Skin of body (tissue), 2 donors: Measurements from ENCODE around the gene FPR1. TPM values are rescaled to one million over a fixed set of nuclear protein-coding genes. Genes with fewer than 3 reads are reported as not detected.

Source experiments
- DNase-seq: peaks from one replicate; lab custom pipeline; 2025; lab: John Stamatoyannopoulos, UW
- total RNA-seq: library from RNA; depleted of rRNA; stranded (reverse); fragments of >200 nt; gene quantifications from one replicate; pipeline ENCODE4 v1.2.3, GENCODE V29; 2014

Gene FPR1
- total RNA-seq, 1 donor from 2014 or later, result 9.5 TPM

DNA sequence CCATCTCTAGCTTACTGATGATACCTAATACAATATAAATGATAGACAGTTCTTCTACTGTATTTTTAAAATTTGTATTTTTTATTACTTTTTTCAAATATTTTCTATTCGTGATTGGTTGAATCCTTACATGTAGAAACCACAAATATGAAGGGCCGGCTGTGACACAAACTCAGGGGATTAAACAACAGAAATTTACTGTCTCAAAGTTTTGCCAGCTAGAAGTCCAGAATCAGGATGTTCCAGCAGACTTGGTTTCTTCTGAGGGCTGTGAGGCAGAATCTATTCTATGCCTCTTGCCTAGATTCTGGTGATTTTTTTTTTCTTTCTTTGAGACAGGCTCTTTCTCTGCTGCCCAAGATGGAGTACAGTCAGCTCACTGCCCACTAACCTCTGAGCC is 13.8 kb downstream of the FPR1 start:
- DNase-seq, result no peak

DNA sequence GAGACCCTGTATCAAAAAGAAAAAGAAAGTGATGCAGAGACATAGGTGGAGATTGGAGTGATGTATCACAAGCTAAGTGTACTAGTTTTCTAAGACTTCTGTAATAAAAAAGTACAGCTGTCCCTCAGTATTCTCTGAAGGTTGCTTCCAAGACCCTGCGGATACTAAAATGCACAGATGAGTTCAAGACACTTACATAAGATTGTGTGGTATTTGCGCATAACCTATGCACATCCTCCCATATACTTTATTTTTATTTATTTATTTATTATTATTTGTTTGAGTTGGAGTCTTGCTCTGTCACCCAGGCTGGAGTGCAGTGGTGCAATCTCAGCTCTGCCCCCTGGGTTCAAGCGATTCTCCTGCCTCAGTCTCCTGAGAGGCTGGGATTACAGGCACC is 14.3 kb downstream of the FPR1 start:
- no peak for DNase-seq

DNA sequence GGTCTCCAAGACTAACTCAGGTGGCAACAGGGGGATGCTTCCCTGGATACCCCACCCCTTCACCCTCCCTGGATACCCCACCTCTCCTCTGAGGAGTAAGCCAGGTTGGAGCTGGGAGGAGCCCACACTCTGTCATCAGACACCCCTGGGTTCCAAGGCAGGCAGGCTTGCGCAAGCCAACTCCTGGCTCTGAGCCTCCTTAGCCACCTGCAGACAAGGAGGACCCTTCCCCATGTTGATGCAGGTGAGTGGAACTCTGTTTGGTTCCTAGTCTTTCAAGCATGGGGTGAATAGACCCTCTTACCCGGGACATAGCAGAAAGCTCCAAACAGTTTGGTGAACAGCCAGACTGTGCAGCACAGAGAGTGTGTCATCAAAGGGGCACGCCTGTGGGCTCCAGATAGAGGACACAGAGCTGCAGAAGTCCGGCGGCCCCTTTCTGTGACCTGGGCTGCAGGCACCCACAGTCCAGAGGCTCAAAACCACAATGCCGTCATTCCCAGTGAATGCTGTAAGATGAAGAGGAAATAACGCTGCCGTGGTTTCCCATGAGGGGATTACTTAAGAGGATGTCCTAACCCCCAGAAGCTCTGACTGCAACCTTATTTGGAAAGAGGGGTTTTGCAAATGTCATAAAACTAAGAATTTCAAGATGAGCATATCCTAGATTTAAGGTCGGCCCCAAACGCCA is 15.8 kb downstream of the FPR1 start:
- no peak for DNase-seq

DNA sequence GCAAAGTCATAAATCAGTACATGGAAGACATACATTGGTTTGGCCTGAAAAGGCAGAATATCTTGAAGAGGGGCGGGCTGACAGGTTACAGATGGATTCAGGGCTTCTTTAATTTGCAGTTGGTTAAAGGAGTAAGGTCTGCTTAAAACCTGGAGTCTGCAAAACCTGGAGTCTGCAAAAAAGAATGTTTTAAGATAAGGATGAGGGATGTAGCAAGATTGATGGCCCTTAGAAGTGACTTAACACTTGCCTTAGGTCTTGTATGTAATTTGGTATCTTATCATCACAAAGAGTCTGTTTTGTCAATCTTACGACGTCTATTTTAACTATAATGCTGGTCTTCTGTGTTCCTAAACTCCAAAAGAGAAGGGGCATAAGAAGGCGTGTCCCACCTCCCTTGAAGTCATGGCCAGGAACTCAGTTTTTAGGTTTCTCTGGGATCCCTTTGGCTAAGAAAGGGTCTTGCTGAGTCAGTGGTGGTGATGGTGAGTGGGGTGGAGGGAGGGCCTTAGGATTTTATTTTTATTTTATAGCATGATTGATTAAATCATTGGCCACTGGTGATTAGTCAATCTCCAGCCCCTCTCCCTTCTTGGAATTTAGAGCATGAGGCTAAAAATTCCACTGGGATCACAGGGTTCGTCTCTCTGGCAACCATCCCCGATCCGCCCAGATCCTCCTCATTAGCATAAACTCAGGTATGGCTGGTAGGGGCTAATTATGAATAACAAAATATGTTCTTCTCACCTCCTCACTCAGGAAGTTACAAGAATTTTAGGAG is 17.7 kb downstream of the FPR1 start:
- no peak for DNase-seq

DNA sequence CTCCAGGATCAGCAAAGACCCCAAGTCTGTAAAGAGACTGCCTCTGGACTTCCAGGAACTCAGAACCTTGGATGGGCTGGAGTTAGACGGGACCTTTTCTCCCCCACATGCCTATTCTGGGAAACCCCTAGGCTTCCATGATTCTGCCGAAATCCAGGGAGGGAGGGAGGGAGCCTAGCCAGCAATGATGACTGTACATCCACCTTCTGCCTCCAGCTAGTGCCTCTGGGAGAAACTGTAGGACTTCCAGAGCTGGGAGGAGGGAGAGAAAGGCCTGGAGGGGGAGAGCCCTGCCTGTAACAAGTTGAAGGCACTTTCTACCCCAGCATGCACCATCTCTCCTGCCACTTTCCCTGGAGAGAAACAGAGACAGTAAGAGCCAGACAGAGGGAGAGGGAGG is 21.9 kb downstream of the FPR1 start:
- no peak for DNase-seq

DNA sequence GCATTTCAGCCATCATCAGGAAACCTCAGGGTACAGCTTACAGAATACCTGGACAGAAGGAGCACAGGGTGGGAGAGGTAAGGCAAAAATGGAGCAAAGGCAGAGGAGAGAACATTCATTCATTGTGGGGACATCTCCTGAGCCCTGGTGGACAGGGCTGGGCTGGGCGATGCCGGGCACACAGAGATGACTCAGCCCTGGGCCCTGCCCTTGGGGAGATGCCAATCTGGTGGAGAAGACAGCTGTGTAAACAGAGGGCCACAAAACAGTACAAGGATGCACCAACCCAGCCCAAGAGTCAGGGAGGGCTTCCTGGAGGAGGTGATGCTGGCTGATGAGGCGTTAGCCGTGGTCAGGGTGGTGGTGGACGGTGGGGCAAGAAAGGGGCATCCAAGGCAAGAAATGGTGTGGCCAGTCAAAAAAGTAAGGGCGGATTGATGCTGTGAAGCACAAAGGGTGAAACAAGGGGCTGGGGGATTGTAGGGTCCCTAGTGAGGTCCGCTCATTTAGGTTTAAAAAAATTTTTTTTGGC is 24.3 kb downstream of the FPR1 start:
- no peak for DNase-seq

DNA sequence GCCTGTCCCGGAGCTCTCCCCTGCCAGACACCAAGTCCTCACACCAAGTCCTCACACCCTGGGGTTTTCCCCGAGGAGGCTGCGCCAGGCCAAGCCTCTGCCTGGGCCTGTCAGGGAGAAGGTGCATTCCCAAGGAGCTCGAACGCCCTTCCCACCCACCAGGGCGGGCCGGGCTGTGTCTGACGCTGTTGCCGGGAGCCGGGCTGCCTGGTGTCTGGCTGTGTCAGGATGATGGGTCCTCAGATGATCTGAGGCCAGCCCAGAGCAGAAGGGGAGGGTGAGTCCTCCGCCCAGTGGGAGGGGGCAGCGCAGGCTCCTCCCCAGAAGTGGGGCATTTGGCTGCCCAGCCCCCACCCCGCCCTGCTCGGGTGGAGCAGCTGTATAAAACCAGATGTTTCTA is 25.6 kb downstream of the FPR1 start:
- DNase-seq, result peak; percentile 47

DNA sequence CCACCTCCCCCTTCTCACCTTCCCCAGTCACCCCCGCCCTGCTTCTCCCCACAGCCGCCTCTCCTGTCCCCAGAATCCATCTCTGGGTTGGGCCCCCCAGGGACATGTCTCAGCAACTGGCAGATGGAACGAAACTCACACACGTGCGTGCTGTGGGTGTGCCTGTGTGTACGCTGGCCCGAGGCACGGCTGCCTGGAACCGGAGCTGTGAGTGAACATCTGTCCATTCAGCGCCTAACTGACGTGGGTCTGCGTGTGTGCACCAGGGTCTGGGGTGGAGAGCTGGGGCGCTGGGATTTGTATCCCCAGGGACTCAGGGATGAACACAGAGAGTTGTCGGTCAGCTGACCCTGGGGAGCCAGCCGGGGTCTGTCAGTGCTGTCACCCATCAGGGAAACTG is 27.1 kb downstream of the FPR1 start:
- no peak for DNase-seq

DNA sequence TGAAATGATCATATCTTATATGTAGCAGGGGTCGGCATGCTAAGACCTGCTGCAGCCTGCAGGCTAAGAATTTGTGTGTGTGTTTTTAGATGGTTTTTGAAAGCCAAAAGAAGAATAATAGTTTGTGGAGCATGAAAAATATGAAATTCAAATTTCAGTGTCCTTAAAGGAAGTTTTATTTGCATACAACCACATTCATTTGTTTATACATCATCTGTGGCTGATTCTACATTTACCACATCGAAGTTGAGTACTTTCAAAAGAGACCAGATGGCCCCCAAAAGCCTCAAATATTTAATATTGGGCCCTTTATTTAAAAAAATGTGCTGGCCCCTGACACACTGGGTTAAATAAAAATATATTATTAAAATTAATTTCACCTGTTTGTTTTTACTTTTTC is 29.2 kb downstream of the FPR1 start:
- DNase-seq, result no peak

DNA sequence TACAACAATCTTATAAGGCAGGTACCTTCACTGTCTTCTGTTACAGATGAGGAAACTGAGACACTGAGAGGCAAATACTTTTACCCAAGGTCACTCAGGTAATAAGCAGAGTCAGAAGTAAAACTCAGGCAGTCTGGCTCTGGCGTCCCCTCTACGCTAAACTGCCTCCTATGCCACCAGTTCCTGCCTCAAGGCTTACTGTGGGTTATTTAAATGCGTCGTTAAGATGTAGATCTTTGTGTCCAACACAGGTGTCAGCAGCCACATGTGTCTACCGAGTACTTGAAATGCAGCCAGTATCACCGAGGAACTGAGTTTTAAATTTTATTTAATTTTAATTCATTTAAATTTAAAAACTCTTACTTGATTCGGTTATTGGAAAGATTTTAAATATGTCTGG is 29.8 kb downstream of the FPR1 start:
- DNase-seq, result no peak

DNA sequence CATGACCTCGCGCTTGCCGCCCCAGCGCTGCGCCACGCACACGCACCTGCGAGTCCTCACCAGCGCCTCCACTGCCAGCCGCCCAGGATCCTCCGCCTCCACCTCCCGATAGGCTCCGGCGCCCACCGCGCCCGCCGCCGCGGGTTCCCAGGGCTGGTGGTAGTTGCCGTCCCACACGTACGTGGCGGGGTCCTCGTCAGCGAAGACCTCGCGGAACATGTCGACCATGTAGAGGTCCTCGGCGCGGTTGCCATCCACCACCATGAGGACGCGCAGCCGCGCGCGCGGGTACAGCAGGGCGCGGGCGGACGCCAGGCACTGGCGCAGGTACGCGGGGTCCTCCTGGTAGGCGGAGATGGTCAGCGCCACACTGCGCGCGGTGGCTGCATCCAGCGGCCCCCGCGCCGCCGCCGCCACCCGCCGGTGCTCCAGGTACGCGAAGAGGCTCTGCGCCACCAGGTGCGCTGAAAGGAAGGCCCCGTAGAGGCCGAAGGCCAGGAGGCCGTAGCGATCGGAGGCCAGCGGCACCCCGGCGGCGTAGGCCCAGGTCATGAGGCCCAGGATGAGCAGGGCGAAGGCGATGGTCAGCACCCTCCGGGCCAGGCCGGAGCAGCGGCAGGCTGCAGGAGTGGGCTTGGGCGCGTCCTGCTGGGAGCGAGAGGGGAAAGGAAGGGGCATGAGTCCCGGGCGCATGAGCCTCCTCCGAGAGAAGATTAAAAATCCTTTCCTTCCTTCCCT is 32.3 kb downstream of the FPR1 start:
- DNase-seq, result no peak

DNA sequence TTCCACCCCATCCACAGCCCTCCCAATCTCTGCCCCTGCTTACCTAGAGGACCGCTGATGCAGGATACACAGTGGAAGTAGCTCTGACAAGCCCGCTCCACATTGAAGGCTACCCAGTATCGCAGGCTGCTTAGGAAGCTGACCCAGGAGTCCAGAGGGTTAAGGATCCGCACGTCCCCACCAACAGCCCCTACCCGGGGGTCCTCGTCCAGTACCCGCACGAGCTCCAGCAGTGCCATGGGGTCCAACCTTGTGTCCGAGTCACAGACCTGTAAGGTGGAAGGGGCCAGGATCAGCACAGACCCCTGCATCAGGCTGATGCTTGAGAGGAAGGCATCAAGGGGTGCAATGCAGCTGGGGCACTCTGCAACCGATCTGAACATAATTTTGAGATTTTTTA is 34.8 kb downstream of the FPR1 start:
- no peak for DNase-seq

DNA sequence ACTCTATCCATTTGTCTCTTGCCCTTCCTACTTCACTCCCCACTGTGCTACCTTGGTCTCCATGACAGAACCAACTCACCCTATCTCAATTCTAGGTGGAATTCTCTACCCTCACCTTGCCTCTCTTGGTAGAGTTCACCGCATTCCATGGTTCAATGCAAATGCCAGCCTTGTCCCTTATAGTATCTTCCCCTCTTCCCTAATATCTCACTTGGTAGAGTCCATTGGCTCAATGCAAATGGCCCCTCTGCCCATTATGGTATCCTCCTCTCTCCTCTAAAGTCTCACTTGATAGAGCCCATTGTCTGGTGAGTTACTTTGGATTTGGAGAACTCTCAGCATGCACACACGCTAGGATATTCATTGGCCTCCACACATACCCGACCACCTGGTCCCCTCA is 35.8 kb downstream of the FPR1 start:
- DNase-seq, result no peak

DNA sequence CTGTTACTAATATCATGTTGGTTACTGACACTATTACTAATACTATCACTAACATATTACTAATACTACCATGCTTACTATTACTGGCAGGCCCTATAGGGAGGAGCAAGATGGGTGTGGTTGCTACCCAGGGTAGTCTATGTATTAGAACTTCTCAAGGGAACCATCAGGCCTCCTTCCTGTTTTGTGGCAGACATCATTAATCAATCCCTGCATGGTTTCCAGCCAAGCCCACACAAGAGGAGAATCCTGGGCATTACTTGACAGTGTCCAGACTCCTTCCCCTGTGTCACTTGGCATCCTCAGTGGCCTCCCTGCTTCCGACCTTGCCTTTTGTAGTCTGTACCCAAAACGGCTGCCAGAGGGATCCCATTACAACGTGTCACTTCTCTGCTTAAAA is 36.8 kb downstream of the FPR1 start:
- no peak for DNase-seq

DNA sequence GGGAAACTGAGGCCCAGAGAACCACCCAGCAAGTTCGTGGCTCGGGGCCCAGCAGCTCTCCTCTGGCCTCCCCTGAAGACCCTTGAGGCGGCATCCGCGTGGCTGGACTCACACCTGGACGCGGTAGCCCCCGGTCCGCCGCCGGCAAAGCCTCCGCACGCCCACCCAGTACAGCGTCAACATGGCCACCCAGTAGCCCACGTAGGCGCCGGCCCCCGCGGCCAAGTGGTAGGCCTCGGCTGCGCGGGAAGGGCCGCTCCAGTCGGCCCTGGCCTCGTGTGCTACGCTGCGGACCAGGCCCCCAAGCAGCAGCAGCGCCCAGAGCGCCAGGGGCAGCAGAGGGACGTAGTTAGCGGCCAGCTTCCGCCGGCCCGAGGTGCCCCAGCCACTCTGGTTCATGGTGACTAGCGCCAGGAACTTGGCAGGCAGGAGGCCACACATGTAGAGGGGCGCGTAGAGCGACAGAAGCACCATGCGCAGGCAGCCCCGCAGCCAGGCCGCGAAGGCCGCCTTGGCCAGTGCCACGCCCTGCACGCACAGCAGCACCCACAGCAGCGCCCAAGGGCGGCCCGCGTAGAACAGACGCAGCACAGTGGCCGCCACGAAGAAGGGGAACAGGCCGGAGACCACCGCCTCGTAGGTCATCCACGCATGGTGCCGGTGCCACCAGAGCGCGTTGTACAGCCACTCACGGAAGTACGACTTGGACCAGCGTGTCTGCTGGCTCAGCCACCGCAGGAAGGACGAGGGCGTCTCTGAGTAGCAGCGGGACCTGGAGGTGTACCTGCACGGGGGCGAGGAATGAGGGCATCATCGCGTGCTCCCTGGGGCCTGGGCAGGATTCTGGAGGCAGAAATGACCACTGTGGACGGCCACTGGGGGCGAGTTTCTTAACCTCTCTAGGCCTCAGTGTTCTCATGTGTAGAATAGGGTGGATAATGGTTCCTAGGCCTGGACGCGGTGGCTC is 38.1 kb downstream of the FPR1 start:
- no peak for DNase-seq

DNA sequence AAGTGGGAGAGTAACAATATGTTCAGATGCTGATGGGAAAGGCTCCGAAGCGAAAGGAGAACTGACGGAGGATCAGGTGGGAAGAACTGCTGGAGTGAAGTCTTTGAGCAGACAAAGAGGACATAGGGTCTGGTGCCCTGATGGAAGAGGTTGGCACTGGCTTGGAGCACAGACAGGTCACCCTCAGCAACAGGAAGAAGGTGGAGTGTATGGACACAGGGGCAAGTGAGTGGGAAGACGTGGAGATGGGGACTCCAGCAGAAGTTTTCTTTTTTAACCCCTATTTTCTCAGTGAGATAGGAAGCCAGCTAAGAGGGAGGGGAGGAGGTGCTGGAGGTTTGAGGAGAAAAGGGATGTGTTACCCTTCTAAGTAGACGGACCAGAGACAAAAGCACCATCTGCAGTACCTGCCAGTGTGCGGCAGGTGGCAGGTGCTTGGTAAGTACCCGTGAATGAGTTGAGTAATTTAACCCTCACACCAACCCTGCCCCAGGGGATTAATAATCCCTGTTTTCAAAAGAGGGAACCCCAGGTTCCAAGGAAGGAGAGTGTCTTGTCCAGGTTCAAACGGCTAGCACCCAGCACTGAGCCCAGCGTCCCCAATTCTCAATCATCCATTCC is 39.1 kb downstream of the FPR1 start:
- no peak for DNase-seq

DNA sequence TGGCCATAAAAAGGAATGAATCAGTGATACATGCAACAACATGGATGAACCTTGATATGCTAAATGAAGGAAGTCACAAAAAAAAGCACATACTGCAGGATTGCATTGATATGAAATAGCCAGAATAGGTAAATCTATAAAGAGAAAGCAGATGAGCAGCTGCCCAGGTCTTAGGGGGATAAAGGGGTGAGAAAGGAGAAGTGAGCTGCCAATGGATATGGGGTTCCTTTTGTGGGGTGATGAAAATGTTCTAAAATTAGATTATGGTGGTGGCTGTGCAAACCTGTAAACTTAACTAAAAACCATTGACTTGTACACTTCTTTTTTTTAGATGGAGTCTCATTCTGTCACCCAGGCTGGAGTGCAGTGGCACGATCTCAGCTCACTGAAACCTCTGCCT is 40.0 kb downstream of the FPR1 start:
- no peak for DNase-seq

DNA sequence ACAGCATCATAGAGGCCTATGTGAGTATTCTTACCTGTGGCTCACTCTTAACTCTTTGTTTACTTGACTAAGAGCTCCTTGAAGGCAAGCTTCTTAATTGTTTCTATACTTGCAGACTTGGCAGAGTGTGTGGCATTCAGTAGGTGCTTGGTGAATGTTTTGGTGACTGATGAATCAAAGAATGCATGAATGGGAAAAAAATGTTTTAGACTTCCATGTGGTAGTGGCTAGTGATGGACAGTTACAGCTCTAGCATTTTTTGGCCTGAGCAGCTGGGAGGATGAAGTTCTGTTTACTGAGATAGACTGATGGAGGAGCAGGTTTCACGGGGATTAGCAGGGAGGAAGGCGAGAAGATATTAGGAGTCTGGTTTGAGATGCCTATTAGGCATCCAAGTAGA is 41.5 kb downstream of the FPR1 start:
- no peak for DNase-seq

DNA sequence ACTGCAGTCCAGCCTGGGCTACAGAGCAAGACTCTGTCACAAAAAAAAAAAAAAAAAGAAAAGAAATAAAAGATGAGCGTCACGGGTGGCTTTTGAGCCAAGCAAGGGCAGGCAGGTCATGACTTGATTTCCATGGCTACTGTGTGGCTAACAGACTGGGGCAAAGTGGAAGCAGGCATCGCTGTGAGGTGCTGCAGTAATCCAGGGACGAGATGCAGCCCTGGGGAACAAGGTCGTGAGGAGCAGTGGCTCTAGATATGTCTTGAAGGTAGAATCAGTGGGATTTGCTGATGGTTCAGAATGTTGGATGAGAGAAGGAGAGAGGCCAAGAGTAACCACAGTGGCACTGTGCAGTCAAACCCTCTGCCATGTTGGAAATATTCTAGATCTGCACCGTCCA is 42.1 kb downstream of the FPR1 start:
- DNase-seq, result no peak

DNA sequence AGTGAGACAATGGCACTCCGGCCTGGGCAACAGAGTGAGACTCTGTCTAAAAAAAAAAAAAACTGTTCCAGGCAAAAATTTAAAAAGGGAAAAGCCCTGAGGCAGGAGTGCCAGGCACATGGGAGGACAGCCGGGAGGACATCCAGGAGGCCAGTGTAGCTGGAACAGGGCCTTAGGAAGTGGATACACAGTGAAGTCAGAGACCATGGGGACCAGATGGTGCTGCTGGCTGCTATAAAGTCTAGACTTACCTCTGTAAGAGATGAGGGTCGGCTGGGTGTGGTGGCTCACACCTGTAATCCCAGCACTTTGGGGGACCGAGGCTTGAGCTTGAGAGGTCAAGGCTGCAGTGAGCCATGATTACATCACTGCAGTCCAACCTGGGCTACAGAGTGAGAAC is 42.9 kb downstream of the FPR1 start:
- DNase-seq, result no peak

DNA sequence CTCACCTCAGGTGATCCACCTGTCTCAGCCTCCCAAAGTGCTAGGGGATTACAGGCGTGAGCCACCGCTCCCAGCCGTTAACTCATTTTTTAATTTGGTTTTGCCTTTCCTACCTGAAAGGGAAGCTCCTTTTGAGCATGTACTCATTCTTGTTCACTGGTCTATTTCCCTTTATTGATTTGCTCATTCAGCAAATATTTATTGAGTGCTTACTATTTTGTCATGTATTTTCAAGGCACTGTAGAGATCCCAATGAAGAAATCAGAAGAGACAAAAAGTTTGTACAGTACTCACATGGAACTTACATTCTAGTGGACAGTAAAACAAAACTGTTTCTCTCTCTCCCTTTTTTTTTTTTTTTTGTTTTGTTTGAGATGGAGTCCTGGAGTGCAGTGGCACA is 44.8 kb downstream of the FPR1 start:
- no peak for DNase-seq
